T-helper 22 cell (primary cell): ENCODE data around the gene IBSP.

Source experiments
- DNase-seq: peaks from one replicate; pipeline ENCODE4 v3.0.0-alpha.2; 2020; ENCODE audit warnings: low read depth

IBSP gene

DNA sequence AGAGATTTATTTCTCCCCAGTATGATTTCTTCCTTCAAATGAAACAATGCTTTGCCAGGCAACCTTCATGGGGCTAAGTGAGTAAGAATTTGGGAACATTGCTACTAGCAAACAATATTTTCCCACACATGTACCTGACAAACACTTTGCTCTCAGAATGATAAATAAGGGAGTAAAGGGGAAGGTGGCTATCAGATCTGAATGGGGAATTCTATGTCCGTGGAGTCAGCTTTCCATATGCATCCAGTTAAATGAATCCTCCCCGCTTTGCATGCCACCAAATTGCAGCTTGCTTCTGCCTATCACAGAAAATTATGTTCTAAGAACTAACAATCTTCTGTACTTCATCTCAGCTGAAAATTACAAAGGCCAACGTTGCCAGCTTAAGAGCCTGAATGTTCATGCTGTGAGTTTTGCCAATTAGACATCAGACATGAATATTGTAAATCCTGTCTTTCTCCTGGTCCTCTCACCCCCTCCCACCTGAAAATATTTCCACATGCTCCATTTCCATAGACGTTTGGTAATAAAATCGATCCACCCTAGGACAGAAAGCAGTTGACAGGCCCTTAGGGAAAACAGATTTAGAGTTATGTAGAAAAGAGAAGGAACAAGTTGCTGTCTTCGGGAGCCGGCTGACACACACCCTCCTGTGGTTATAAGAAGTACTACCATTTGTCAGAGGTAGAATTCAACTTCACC is 39.7 kb downstream of the IBSP start:
- DNase-seq: no peak

DNA sequence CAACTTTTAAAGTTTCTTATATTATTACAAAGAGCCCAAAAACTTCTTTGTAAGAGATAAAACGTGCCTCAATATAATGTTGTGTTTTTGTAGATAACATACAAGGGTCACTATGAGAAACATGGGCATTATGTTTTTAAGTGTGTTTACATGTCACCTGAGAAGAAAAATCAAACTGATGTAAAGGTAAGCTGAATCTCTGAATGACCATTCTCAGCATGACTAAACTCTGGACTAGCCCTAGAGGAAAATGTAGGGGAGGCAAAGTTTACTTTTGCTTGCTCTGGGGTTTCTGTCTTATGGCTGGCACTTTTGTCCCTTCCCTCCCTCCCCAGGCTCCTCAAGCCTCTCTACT is 40.2 kb downstream of the IBSP start:
- DNase-seq: no peak

DNA sequence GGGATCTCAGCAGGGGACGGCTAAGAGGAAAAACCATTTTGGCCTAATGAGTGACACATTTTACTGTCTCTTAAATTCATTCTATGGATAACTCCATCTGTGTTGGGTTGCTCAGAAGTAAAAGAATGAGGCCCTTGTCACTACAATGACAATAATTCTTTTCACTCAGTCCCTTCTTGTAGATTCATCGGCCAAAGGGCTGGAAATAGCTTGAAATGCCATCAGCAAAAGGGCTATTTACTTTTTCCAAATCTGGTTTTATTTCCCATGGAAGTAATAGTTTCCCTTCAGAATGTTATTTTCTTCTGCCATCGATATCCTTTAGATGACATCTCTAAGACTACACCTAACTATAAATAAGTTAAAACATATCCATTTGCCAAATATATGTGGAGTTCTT is 40.8 kb downstream of the IBSP start:
- DNase-seq: no peak

DNA sequence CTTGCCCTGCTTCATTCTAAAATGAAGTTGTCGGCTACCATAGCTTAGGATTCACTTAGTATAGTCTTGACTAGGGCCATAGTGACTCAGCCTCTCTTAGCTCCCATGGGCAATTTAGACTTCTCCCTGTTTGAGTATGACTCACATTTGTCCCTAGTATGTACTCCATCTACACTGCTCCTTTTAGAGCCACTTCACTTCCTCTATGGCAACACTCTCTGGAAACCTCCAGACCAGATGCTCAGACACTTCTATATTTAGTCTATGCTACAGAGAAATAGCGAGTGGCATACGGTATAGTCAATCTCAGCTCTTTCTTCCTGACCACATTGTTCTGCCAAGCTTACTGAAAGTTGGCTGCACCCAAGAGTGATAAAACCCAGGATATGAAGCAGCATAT is 44.6 kb downstream of the IBSP start:
- no peak for DNase-seq

DNA sequence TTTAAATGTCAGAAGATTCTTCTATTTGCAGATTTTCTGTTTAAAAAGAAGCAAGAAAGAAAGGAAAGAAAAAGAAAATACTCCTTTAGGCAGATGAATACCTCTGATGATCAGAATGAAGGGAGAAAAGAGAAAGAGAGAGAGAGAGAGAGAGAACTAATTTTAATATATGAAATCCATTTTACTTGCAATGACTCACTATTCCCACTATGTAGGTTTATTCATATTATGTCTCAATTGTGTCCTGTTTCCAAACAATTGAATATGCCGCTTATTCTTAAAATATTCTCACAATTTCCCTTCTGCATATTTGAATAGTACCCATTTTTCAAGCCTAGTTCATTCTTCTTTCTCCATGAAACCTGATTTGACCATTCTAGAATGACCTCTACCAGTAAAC is 45.1 kb downstream of the IBSP start:
- no peak for DNase-seq

DNA sequence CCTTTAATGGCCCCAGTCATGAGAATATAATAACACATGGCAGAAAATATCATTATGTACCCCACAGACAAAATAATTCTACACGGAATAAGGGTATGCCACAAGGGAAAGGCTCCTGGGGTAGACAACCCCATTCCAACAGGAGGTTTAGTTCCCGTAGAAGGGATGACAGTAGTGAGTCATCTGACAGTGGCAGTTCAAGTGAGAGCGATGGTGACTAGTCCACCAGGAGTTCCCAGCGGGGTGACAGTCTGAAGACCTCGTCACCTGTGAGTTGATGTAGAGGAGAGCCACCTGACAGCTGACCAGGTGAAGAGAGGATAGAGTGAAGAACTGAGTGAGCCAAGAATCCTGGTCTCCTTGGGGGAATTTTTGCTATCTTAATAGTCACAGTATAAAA is 46.9 kb downstream of the IBSP start:
- no peak for DNase-seq

DNA sequence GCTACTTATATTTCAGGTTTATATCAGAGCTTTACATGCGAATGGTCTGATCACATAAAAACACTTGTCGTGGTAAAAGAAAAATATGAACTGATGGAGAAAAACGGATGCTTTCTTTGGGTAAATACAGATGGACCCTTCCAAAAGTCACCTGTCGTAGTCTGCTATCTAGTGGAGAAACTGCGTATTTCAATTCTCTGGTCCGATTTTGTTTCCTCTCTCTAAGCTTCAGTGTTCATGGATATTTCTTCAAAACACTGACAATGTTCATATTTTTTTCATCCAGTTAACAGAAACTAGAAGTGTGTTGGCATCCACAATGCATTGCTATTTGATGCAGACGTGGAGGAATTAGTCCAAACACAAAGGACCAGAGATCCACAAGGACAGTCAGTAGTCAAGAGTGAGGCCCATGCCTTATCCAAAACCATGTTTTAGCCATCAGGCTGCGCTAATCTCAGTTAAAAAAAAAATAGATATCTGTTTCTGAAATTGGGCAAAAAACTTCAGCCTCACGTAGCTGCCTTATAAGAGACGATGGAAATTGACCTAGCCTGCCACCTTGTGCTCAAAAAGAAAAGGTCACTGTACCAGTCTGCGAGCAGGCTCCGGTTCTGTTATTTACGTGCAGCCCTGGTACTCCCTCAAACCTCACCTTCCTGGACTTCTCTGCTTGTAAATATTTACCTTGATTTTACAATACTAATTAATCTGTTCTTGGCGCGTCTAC is 49.4 kb downstream of the IBSP start:
- no peak for DNase-seq

DNA sequence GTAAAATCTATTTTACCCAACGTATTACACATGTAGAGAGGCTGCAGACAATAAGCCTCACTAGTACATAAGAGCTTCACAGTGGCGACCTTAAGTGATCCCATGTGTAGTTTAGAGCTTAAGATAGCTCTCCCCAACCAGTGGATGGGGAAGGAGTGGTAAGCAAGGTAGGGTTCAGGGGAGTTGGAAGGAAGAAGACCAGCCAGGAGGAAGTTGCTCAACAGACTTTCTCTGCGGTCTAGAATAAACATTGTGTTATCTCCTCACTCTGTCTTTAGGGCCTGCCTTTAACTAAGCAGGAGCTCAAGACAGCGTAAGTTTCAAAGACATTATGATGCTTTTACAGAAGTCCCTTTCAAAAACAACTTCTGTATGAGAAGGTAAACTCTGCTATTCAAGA is 50.3 kb downstream of the IBSP start:
- no peak for DNase-seq

DNA sequence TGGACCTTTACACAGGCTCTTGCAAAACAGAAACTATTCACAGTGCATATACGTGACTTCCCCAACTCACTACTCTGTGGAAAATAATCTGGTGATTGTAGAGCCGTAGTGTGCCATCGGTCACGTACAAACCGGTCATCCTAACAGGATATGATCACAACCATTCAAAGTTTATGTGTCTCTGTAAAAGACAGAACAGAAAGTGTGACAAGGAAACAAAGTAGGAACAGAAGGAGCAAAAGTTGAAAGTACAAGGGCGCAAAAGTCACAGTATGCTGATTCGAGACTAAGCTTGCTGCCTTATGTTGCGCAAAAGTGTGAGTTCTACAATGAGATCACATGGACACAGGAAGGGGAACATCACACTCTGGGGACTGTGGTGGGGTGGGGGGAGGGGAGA is 52.0 kb downstream of the IBSP start:
- no peak for DNase-seq

DNA sequence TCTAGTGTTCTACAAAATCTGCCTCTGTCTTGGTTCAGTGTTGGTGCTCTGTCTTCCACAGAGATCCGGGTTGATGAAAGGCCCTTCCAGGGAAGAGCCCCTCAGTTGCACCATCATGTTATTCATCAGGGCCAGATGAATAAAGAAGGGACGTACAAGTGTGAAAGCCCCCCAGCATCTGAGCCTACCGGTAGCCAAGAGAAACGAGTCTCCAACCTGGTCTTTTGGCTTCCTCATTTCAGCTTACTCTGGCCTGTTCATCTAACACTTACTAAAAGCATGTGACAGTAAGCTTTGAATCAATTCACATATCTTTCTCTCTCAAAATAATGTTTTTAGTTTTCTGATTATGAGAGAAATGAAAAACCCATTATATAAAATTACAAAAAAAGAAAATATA is 52.6 kb downstream of the IBSP start:
- DNase-seq: no peak

DNA sequence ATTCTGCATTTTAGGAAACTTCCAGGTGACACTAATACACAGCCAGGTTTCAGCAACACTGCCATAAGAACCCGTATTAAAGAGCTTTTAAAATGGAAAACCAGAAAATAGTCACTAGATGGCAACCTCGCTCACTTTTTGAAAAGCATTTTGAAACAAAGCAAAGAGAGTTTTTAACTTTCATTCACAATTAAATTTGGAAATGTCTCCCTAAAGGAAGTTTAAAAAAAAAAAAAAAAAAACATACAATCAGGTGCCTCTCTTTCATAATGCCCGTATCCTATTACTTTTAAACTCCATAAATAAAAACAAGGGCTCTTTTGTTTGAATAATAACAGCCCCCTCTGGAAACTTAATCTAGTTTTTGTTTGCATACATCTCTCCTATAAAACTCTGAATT is 53.8 kb downstream of the IBSP start:
- DNase-seq: no peak

DNA sequence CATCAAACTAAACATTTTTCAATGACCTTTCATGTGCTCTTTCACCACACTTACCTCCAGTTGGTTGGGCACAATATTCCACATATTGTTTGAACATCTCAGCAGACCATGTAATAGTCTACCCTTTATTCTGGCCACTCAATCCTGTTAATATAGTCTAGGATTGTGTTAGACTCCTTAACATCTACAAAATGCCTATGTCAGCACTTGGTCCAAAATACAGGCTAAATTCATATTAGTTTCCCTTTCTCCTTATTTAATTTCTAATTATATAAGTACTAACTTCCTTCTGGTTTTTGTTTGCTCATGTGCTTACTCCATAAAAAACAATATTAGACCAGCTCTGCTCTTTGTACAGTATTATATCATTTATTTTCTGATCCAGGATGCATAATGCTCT is 54.5 kb downstream of the IBSP start:
- DNase-seq: no peak

DNA sequence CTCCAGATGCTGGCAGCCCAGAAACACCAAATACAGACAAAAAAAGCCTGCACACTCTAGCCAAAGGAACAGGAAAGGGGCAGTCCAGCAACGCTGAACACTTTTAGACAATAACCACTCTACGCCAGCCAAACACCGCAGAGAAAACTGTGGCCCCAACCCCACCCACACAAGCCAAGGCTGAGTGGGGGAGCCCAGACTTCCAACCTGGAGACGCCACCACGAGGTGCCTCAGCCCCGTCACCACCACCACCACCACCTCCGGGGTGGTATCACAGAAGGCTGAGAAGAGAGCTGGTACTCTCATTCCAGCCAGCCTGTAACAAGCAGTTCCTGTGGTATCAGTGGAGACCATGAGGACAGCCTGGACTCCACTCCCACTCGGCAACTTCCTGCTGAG is 56.2 kb downstream of the IBSP start:
- no peak for DNase-seq

DNA sequence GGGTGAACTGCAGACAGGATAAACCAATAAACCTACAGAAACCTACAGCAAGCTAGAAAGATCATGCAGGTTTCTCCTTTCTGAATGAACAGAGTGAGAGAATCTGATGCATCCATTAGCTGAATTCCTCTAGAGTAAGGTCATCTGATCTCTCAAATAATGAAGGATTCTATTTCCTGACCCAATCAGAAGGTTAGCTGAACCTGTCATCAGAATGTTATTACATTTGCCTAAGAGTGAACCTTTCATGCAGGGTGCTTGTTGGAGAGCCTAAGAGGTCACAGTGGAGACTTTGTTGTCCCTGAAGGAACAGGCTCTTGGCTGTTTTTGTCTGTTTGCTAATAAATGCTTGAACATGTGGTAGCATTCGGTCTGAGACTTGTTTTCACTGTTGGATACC is 57.5 kb downstream of the IBSP start:
- no peak for DNase-seq

DNA sequence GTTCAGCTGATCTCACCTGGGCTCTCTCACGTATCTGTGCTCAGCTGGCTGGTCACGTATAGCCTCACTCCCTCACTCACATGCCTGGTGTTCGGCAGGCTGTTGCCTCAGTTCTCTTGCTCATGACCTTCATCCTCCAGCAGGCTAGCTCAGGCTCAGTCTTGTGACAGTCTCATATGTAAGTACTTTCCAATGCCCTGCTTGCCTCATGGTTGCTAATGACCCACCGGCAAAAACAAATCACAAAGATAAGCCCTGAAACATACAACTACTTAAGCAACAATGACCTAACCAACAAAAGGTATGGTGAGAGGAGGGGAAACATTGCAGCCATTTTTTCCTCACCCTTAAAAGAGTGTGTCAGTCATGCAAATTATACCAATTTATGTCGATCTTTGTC is 58.4 kb downstream of the IBSP start:
- DNase-seq: no peak
